Mucosa of descending colon (tissue), 3 donors: ENCODE data around the gene SLC16A8. TPM values are rescaled to one million over a fixed set of nuclear protein-coding genes. Genes with fewer than 3 reads are reported as not detected.

Source experiments
- ATAC-seq: fragments of 200-7000 bp; cut with Tn5 transposase; one replicate; pipeline ENCODE4 v1.9.1; 2020; ENCODE audit warnings: mild to moderate bottlenecking, moderate library complexity
- DNase-seq, 3 donors: peaks; one replicate each; pipeline ENCODE4 v3.0.0-alpha.2; 2020
- H3K36me3 ChIP-seq: fragments of 200-600 bp; one replicate; pipeline ENCODE4 v1.8.0; 2021; ENCODE audit warnings: low read depth, mild to moderate bottlenecking
- H3K4me1 ChIP-seq: fragments of 200-600 bp; one replicate; pipeline ENCODE4 v1.8.0; 2021; ENCODE audit warnings: low read depth, mild to moderate bottlenecking
- H3K4me3 ChIP-seq: fragments of 200-600 bp; one replicate; pipeline ENCODE4 v1.8.0; 2021; ENCODE audit warnings: mild to moderate bottlenecking
- H3K9me3 ChIP-seq: fragments of 200-600 bp; one replicate; pipeline ENCODE4 v1.8.0; 2021; ENCODE audit warnings: mild to moderate bottlenecking
- intact Hi-C, 2 donors: fragments of 100-400 bp; cut with DNase I in 1 of 2; cut with micrococcal nuclease in 1 of 2; formaldehyde crosslinking; loops; one replicate each; pipeline versions ENCODE4 v1.11.0 to v1.11.1; 2022; cut with DNase I, micrococcal nuclease
- long read RNA-seq, 2 donors: library from polyadenylated mRNA; unstranded; transcript quantifications; one replicate each; pipeline ENCODE4 v2.0.0, GENCODE V29; 2019 to 2021
- total RNA-seq, 3 donors: library from RNA; stranded (reverse); fragmentation: NEBNext Ultra II Directional in 2 of 3; extraction: Animal tissue kit (Norgen Biotek cat#: 25700) in 2 of 3; gene quantifications; one replicate each; pipeline versions ENCODE4 v1.2.1 to v1.2.4, GENCODE V29; 2021 to 2023
- TF ChIP-seq, protein P1 (sequence below): fragments of 200-600 bp; IDR thresholded peaks from one replicate; pipeline ENCODE4 v1.8.0; 2022; ENCODE audit warnings: antibody characterized with exemption, mild to moderate bottlenecking
- donor health status: DM: no; HTN: no; CAD: no; lungs with moderate emphysema.
- donor health status: DM: no; HTN: no; CAD: no.
- donor health status: DM: no; HTN: yes; CAD: no.

The SLC16A8 gene, protein sequence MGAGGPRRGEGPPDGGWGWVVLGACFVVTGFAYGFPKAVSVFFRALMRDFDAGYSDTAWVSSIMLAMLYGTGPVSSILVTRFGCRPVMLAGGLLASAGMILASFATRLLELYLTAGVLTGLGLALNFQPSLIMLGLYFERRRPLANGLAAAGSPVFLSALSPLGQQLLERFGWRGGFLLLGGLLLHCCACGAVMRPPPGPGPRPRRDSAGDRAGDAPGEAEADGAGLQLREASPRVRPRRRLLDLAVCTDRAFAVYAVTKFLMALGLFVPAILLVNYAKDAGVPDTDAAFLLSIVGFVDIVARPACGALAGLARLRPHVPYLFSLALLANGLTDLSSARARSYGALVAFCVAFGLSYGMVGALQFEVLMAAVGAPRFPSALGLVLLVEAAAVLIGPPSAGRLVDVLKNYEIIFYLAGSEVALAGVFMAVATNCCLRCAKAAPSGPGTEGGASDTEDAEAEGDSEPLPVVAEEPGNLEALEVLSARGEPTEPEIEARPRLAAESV
- total RNA-seq, result not detected
- long read RNA-seq, donor 1, partial matches to known transcripts, result 1 of 1 reads
- long read RNA-seq, donor 1, other reads (novel, unspliced or antisense), result 0 of 1 reads
- long read RNA-seq, donor 2, result 0 reads

DNA sequence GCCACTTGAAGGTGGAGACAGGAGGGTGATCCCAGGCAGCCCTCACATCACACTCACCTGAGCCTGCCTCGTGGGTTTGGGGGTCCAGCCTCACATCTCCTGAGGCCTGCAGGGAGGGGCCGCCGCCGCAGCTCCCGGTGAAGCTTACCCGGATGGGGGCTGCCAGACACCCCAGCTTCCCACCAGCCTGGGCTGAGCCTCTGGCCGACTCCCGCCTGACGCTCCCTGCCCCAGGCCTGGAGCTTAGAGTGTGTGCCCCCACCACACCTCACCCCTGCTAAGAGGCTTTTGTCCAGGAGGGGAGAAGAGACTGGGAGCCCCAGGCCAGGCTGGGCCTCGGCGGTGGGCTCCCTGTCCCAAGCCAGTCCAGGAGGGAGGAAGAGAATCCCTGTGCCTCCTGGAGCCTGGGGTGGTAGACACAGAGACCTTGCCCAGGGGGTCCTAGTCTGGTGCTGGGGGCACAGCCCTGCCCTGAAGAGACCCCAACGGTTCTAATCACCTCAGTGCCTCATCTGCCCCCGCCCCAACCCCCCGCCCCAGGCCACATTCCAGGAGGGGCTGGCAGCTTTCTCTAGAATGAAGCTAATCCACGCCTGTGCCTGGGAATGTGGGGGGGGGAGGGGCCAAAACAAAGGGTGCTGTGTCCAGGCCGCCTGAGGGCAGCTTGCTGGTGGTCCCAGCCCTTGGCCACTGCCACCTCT lies at the start of gene SLC16A8:
SLC16A8 (minus strand) TSS at position 254 of the 701 bp plus-strand sequence. CDS start 1,311 bp downstream, outside the sequence.
- Histone ChIP-seq H3K9me3 (no peaks in the 10 kb centered on the region), H3K4me3 (no peak within 1 kb of the TSS), H3K4me1 (peaks cover 20% of the 10 kb centered on the region), H3K36me3 (no peaks in the 10 kb centered on the region)
- DNase-seq, result peak in 1 of 3 donors; percentile 40
- intact Hi-C loops, result no loop called here
- TF ChIP-seq, protein P1, sequence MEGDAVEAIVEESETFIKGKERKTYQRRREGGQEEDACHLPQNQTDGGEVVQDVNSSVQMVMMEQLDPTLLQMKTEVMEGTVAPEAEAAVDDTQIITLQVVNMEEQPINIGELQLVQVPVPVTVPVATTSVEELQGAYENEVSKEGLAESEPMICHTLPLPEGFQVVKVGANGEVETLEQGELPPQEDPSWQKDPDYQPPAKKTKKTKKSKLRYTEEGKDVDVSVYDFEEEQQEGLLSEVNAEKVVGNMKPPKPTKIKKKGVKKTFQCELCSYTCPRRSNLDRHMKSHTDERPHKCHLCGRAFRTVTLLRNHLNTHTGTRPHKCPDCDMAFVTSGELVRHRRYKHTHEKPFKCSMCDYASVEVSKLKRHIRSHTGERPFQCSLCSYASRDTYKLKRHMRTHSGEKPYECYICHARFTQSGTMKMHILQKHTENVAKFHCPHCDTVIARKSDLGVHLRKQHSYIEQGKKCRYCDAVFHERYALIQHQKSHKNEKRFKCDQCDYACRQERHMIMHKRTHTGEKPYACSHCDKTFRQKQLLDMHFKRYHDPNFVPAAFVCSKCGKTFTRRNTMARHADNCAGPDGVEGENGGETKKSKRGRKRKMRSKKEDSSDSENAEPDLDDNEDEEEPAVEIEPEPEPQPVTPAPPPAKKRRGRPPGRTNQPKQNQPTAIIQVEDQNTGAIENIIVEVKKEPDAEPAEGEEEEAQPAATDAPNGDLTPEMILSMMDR, result no peak
- ATAC-seq, result no peak

DNA sequence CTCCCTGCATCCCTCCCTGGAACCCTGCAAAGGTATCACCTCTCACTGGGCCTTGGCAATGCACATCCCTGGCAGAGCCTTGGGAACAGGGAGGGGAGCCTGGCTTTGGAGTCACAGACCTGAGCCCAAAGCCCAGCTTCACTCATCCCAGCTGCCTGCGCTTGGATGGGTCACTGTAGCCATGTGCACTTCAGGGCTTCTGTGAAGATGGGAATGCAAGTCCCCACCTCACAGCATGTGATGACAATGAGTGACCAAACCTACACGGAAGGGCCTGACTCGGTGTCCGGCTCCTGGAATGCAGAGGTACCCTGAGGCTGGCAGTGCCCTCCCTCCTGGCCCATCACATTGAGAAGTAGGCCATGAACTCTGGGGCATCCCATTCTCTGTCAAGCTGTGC lies 49.3 kb upstream of the SLC16A8 start:
- Histone ChIP-seq H3K4me1 (no peaks in the 10 kb centered on the region), H3K4me3 (no peak overlapping the region), H3K9me3 (no peaks in the 10 kb centered on the region), H3K36me3 (no peaks in the 10 kb centered on the region)
- TF ChIP-seq, protein P1, result no peak
- no peak for ATAC-seq
- peak in 1 of 3 donors; percentile 4 for DNase-seq
- intact Hi-C loops, result no loop called here

DNA sequence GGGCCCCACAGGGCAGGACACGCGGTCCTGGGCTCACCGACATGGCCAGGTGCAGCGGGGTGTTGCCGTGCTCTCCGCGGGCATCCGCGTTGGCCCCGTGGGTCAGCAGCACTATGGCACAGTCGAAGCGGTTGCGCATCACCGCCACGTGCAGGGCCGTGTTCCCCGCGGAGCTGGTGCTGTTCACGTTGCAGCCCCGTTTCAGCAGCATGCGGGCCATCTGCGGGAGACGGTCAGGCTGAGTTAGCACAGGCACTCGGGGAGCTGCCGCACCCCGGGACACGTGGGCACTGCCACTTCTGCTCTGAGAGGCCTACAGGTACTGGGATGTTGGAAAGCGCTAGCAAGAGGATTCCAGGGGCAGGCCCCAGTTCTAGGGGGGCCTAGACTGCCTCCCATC lies 48.8 kb upstream of the SLC16A8 start:
- no peak for ATAC-seq
- Histone ChIP-seq H3K4me1 (no peaks in the 10 kb centered on the region), H3K4me3 (no peak overlapping the region), H3K36me3 (no peaks in the 10 kb centered on the region), H3K9me3 (no peaks in the 10 kb centered on the region)
- intact Hi-C loops, result no loop called here
- TF ChIP-seq, protein P1, result no peak
- peak in 1 of 3 donors; percentile 14 for DNase-seq

DNA sequence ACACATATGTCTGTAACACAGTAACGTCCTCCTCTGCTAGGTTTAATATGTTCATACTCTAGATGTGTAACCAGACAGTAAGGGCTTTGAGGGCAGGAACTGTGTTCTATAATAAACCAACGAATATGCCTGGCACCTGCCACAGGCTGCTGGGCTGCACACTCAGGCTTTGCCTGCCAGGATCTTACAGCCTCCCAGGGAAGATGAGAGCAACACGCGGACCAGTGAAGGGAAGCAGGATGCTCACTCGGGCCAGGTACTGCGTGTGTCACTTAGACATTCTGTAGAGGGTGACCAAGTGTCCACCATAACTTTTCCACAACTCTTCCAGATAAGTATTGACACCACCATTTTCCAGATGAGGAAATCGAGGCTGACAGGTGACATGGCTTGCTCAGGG lies 48.2 kb upstream of the SLC16A8 start:
- no peak overlapping the region for H3K4me3 ChIP-seq
- DNase-seq (peak in 1 of 3 donors; percentile 8), ATAC-seq (no peak)
- H3K4me1 ChIP-seq, result no peaks in the 10 kb centered on the region
- intact Hi-C loops, result no loop called here
- H3K36me3 ChIP-seq, result no peaks in the 10 kb centered on the region
- no peaks in the 10 kb centered on the region for H3K9me3 ChIP-seq
- TF ChIP-seq, protein P1, result no peak

DNA sequence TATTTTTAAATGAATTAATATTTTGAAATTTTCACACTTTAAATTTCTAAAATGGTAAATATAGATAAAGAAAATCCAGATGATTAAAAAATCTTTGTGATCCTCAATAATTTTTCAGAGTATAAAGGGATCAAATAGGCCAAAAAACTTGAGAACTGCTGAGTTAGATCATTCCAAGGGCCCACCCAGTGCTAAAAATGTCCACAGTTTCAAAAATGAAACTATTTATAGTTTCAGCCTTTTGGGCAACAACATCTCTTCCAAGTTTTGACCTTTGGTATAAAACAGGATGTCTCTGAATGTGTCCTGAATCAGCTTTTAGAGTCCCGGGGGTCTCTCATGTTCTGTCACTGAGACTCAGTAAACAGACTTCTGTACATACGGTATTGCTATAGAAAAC lies 47.4 kb upstream of the SLC16A8 start:
- no peaks in the 10 kb centered on the region for H3K9me3 ChIP-seq
- no peaks in the 10 kb centered on the region for H3K4me1 ChIP-seq
- intact Hi-C loops, result no loop called here
- H3K4me3 ChIP-seq, result no peak overlapping the region
- no peak for ATAC-seq
- no peak for DNase-seq
- H3K36me3 ChIP-seq, result no peaks in the 10 kb centered on the region
- TF ChIP-seq, protein P1, result no peak
